Activated CD4-positive, alpha-beta T cell treated with anti-CD3 and anti-CD28 coated beads, Interleukin-2, Interleukin-4, amounts not matched to agents 100 ng/mL and 50 ng/mL, durations not matched to agents 16 hours and 8 hours (primary cell): ENCODE results near the gene ZNF618.

Experiments
- DNase-seq: peaks from one replicate; pipeline ENCODE4 v3.0.0-alpha.2; 2020; ENCODE audit warnings: low spot score

ZNF618 gene, protein sequence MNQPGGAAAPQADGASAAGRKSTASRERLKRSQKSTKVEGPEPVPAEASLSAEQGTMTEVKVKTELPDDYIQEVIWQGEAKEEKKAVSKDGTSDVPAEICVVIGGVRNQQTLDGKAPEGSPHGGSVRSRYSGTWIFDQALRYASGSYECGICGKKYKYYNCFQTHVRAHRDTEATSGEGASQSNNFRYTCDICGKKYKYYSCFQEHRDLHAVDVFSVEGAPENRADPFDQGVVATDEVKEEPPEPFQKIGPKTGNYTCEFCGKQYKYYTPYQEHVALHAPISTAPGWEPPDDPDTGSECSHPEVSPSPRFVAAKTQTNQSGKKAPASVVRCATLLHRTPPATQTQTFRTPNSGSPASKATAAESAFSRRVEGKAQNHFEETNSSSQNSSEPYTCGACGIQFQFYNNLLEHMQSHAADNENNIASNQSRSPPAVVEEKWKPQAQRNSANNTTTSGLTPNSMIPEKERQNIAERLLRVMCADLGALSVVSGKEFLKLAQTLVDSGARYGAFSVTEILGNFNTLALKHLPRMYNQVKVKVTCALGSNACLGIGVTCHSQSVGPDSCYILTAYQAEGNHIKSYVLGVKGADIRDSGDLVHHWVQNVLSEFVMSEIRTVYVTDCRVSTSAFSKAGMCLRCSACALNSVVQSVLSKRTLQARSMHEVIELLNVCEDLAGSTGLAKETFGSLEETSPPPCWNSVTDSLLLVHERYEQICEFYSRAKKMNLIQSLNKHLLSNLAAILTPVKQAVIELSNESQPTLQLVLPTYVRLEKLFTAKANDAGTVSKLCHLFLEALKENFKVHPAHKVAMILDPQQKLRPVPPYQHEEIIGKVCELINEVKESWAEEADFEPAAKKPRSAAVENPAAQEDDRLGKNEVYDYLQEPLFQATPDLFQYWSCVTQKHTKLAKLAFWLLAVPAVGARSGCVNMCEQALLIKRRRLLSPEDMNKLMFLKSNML

DNA sequence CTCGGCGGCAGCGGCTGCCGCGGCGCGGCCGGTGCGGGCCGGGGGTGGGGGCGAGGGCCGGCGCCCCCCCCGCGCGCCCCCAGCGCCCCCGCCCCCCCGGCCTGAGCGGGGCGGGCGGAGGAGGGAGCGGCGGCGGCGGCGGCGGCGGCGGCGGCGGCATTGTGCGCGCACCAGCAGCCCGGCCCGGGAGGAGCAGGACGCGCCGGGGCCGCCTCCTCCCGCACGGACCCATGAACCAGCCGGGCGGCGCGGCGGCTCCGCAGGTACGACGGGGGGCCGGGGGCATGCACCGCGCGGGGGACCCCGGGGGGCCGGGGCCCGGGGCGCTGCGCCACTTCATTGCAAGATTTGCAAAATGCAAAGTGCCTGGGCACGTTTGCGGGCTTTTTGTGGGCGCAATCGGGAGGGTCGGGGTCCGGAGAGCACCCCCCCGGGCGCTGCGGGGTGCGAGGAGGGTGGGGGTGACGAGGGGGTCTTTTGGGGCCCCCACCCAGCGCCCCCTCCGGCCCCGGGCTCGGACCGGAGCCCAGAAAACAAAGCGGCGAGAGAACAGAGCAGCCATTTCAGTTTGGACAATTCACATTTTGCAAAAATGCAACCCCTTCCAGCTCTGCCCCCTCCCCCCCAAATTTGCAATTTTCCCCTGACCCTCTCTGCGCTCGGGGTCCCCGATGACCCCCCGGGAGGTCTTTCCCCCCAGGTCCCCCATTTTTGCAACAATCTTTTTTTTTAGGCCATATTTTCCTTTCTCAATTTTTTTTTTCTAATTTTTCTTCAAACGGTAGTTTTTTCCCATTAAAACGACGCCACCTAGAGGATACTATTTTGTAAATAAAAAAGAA is at the start of gene ZNF618:
ZNF618 (plus strand) TSS at position 159 of the 842 bp plus-strand sequence; CDS start at position 231, 72 bp downstream.
- no peak for DNase-seq

DNA sequence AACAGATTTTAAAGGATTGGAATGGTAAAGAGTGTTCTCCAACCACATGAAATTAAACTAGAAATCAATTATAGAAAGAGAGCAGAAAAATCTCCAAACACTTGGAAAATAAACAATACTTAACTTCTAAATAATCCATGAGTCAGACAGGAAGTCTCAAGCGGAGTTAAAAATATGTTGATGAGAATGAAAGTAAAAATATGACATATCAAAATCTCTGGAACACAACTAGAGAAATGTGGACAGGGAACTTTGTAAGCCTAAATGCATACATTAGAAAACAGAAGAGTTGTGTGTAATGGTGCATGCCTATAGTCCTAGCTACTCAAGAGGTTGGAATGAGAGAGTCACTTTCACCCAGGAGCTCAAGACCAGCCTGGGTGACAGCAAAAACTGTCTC is 47.9 kb upstream of the ZNF618 start:
- no peak for DNase-seq

DNA sequence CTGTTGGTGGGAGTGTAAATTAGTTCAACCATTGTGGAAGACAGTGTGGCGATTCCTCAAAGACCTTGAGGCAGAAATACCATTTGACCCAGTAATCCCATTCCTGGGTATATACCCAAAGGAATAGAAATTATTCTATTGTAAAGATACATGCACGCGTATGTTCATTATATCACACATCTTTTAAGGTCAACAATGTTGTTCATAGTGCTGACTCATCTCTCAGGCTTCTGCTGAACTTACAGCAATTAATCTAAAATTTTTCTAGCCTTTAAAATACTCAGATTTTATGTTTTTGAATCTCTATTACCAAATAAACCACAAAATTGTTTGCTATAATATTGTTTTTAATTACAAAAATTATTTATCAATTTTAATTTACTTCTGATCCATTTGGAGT is 38.8 kb upstream of the ZNF618 start:
- DNase-seq = no peak

DNA sequence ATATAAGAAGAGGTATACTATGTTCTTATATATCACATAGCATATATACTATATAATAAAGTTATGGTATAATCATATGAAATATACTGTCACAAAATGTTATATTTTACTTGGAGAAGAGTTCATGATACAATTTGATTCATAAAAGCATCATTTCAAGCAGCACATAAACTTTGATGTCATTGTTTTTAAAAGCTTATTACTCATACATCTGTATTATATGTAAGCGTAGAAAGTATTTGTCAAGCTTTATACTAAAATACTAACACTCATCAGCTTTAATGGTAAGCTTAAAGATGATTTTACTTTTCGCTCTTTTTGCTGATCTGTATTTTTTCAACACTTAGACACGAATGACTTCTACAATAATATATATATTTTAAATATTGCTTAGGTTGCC is 34.0 kb upstream of the ZNF618 start:
- no peak for DNase-seq

DNA sequence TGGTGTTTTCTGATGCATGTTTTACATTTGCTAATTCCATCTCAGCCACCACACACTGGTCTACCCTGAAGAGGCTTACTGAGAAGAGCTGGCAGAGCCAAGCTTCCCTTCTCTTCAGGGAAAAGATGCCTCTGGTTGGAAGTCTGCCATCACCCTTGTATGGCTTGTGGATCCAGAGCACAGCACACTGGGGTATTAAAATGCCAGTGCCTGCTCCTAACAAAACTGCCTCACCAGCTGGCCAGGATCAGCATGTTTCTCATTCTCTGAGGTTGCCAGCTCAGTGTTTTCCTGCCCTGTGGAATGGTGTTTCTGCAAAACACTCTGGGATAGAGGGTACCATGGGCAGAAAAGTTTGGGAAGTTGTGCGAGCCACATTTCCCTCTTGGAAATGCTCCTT is 31.6 kb upstream of the ZNF618 start:
- no peak for DNase-seq

DNA sequence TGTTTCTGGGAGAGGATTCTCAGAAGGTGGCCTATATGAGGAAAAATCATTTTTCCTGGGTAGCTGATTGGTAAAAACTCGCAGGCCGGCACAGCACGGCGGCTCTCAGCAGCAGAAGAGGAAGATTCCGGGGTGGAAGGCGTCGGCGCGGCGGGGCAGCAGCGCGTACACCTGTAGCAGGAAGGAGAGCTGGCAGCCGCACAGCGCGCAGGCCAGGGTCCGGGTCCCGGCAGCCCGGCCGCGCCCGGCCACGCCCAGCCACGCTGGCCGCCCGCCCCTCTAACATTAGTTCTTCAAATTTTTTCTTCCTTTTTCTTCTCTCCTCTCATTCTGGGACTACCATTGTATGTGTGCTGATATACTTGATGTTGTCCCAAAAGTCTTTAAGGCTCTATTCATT is 24.8 kb upstream of the ZNF618 start:
- DNase-seq = no peak

DNA sequence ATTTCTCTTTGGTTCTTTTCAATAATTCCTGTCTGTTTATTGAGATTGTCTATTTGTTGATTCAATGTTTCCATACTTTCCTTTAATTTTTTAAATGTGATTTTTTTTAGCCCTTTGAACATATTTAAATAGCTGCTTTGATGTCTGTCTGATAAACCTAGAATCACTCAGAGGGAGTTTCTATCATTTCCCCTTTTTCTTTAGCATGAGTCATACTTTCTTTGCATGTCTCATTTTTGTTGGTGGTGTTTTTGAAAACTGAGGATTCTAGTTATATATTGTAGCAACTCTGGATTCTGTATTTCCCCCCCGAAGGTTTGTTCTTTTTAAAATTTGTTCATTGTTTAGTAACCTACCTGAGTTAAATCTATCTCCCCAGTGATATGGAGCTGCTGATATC is 24.2 kb upstream of the ZNF618 start:
- DNase-seq = no peak

DNA sequence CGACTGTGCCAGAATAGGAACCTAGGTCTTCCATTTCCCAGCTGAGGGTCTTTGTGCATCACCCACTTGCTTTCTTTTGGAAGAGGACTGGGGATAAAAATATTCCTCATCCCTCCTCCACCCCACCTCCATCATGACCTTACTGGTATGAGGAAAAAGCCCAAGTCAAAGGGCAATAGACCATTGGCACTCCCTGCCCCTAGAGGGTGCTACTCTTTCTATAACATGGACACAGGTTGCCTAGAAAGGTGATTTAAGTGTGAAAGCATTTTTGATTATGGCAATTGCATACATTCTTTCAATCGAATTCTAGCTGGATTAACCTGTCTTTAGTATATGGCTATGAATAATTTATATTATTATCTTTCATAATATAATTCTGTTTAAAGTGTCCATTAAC is 22.8 kb upstream of the ZNF618 start:
- peak; percentile 15 for DNase-seq

DNA sequence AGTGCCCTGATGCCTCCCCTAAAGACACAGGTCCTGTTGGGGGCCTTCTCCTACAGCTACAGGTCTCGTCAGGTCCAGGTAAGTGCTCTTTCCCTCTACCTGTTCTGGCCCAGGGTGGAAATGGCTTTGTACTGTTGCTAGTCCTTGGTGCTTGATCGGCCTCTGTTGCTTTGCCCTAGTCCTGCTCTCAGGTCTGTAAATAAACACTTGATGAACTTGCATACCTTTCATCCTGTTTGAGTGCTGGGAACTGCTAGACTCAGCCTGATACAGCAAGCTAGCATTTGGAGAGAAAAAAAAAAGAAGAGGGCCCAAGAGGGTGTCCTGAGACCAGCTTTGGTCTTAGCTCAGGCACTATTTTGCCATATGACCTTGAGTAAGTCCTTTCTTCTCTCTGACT is 21.8 kb upstream of the ZNF618 start:
- DNase-seq = no peak

DNA sequence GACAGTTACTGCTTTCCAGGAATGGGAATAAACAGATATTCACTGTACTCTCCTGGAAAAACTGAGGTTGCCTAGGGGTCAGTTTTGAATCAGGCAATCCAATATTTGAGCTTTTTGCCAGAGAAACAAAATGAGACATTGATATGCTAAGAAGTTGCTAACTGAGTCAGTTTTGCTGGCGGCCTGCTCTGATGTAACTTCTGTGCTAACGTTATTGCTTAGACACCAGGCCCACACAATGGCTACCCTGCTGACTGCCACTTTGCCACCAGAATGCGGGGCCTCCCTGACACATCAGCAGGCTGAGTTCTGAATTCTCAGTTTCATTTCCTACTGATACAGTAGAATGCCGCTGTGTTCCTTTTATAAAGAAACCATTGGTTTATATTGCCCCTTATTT is 18.2 kb upstream of the ZNF618 start:
- no peak for DNase-seq

DNA sequence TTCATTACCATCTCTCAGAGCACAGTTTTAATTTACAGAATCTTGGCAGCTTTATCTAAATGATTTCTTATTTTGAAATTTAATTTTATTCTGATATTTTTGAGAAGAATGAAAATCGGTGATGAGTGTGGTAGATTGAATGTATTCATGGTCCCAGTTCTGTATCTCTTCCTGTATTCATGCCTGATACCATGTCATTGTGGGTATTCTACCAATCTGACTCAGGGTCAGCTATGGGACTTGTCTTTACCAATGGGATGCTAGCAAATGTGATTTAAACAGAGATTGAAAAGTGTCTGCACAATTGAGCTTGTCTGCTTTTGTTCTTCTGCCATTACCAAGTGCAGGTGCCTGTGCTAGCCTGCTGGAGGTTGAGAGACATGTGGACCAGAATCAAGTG is 17.8 kb upstream of the ZNF618 start:
- DNase-seq = no peak

DNA sequence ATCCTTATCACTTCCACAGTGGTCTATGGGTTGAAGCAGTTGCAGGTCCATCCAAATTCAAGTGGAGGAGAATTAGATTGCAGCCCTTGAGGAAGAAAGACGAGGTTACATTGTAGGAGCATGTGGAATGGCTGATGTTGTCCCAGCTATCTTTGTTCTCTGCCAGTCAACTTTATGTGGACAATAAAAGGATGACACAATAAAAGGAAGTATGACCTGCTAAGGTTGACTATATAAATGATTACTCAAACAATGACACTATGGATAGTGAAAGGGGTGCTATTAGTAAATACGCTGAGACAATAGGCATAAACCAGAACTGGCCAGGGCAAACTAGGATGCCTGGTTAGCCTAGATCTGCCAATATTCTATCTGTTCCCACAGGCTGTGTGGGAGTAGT is 12.8 kb upstream of the ZNF618 start:
- no peak for DNase-seq

DNA sequence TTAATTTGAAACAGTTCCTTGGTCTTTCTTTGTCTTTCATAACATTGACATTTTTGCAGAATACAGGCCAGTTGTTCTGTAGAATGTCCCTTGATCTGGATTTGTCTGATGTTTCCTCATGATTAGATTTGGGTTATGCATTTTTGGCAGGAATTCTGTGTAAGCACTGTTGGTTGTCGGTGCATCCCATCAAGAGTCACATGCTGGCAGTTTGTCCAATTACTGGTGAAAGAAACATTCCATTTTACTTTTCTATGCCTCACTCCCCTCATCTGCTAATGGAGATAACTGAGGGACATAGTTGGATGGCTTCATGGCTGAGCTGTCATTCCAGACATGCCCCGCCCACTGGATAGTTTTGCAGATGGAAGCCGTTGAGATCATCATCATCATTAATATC is 7.6 kb upstream of the ZNF618 start:
- DNase-seq = no peak

DNA sequence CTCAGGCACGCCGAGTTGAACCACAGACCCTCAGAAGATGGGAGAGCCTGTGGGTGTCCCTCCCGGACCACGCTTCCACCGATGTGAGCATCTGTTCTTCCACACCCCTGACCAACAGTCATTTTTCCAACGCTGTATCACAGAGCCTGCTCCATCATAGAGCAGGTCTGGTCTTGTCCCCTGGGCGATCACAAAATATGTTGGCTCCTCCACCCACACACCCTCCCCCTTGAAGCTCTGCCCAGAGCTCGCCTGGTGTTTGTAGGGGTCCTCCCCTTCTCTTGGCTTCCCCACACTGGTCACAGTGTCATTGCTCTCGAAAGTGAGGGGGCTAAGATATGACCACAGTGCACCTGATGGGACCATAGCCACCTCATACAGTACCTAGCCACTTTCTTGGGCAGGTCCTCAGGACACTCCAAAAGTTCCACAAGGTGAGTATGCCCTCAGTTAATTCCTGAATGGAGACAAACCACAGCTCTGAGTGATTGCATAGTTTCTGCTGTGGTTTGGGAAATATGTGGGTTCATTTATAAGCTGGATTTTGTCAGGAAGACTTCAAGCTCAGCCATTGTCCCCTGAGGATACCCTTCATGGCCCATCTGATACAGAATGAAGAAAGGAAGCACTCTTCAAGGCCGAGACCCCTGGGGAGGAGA is 3.5 kb upstream of the ZNF618 start:
- no peak for DNase-seq

DNA sequence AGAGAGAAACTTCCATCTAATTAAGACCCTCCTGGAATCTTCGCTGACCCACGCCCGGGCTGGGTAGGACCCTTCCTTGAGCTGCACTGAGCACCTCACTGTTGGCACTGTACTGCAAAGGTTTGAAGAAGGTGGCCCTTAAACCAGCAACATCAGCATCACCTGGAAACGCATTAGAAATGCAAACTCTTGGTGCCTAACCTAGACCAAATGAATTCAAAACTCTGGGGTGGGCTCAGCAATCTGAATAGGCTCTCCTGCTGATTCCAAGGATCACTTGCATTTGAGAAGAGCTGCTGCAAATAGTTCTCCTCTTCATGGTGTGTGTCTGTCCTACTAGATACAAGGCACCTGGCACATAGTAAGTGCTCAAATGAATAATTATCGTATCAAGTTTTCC is 2.7 kb upstream of the ZNF618 start:
- no peak for DNase-seq

DNA sequence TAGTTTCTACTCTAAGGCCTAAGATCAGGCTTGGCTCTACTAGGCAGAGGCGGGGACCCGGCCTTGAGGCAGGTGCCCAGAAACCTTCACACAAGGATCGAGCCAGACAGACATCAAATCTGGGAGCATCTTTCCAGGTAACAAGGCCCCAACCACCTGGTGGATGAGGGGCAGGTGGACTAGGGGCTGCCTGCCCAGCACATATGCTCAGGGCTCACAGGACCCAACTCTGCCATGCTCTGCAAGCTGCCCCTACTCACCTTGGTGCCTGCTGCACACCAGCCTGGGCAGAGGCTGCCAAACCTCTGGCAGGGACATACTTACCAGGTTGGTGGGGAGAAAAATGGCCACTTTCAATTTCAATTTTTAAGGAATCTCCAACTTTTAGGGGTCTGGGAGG is 2.2 kb upstream of the ZNF618 start:
- no peak for DNase-seq

DNA sequence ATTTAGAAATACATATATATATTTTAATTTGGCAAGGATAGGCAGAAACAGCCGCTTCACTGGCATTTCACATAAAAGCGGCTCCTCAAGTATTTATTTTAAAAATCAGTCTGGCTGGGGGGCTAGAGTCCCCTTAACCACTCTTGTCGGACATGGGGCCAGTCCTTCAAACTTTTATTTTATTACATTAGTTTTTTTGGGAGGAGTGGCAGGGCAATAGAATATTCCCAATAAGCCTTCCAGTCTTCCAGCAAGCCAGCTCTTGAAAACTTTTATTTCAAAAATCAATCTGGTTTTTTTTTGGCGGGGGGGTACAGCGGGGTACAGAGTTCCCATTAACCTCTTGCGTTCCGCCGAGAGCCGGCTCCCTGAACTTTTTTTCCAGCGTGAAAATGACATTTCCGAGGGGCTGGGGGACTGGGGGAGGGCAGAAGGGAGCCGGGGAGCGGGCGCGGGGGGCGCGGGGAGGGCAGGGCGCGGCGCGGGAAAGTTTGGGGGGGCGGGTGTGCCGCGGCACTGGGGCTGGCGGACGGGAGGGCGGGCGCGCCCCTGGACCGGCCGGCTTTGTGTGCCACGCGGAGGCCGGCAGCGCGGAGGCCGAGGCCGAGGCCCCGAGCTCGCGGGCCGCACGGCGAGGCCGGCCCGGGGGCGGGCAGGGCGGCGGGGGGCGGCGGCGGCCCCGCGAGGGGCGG is 504 bp upstream of the ZNF618 start:
- no peak for DNase-seq

DNA sequence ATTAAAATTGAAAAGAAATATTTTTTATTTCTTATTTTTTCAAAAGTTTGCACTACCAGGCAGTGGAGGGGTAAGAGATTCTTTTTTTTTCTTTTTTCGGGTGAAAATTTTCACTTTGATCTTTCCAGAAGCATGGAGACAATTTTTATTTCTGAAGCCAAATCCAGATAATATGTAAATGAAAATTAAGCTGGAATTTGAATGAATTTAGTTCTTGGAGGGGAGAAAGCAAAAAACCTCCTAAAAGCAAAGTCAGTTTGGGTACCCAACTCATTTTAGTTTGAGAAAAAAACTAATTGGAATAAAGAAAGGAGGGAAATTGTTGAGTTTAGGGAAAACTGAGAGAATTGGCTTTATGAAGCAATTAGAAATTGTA is 872 bp downstream of the ZNF618 start:
- DNase-seq = no peak

DNA sequence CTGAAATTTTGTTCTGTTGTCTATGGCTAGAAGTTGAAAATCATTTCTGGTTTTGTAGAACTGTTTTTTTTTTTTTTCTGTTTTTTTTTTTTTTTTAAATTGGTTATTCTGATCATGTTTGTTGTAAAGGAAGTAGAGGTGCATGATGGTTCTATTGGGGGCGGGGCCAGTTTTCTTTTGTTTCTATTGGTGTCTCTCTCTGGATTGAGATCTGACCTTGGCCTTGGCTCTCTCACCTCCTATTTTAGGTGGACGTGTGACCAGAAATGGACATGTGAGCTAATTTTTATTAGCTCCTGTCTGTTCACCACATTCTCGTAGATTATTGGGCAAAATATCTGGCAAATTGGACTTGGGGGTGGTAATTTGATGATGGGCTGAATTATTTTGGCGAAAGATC is 3.2 kb downstream of the ZNF618 start:
- DNase-seq = no peak

DNA sequence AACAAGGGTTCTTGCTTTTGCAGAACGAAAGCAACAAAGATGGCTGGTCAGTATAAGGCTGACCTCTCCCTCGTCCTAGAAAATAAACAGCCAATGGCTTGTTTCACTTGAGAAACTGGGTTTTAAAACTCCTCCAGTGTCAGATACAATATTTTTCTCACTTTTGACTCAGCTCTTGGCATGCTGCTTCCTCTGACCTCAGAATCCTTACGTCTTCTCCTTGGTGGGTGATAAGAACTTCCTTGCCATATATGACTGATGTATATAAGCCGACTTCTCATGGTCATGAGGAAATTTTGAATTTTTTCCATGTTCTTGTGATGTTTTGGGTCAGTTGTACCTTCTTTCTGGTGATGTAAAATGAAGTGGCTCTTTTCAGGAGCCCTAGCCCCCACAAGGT is 3.8 kb downstream of the ZNF618 start:
- no peak for DNase-seq

DNA sequence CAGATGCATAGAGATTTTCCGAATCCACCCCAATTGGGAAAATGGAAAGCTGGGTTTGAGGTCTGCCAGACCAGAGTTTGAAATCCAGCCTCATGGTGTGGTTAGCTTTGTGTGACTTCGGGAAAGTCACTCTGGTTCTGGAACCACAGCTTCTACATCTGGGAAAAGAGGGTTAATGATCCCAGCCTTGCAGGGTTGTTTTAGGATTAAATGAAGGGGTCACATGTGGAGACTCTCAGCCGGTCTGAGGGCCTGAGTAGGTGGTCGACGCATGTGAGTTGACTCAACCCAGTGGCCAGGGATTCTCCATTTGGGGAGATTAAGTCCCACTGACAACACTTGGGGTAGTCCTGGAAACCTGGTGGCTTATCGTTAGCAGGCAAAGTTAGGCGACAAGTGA is 6.1 kb downstream of the ZNF618 start:
- no peak for DNase-seq
